Activated CD8-positive, alpha-beta memory T cell treated with anti-CD3 and anti-CD28 coated beads for 24 hours (primary cell): ENCODE results near the gene PCBP3.

Source experiments
- DNase-seq: peaks from one replicate; pipeline ENCODE4 v3.0.0-alpha.2; 2020

The PCBP3 gene

GRCh38 chr21:45867671-45868081, 224.2 kb downstream of the PCBP3 start:
- no peak for DNase-seq

- DNase-seq = no peak
These were observed 224.6 kb downstream of the PCBP3 start for GRCh38 chr21:45868086-45868485.

- DNase-seq = no peak
These were observed 225.0 kb downstream of the PCBP3 start for GRCh38 chr21:45868488-45868887.

- DNase-seq = no peak
These were observed 225.8 kb downstream of the PCBP3 start for GRCh38 chr21:45869121-45870007.

- no peak for DNase-seq
These were observed 226.9 kb downstream of the PCBP3 start for GRCh38 chr21:45870421-45870820.

- no peak for DNase-seq
These were observed 227.5 kb downstream of the PCBP3 start for GRCh38 chr21:45870851-45871615.

- DNase-seq = no peak
These were observed 228.2 kb downstream of the PCBP3 start for GRCh38 chr21:45871616-45872236.

GRCh38 chr21:45872471-45872870, 228.9 kb downstream of the PCBP3 start:
- DNase-seq = no peak

- DNase-seq = no peak
These were observed 229.4 kb downstream of the PCBP3 start for GRCh38 chr21:45872902-45873301.

- no peak for DNase-seq
These were observed 229.9 kb downstream of the PCBP3 start for GRCh38 chr21:45873418-45873817.

- DNase-seq = no peak
These were observed 230.3 kb downstream of the PCBP3 start for GRCh38 chr21:45873866-45874265.

GRCh38 chr21:45874716-45875415, 231.3 kb downstream of the PCBP3 start:
- no peak for DNase-seq

- DNase-seq = no peak
These were observed 231.9 kb downstream of the PCBP3 start for GRCh38 chr21:45875416-45875760.

- no peak for DNase-seq
These were observed 232.4 kb downstream of the PCBP3 start for GRCh38 chr21:45875881-45876280.

- no peak for DNase-seq
These were observed 233.1 kb downstream of the PCBP3 start for GRCh38 chr21:45876381-45877170.

- DNase-seq = no peak
These were observed 233.6 kb downstream of the PCBP3 start for GRCh38 chr21:45877171-45877438.

- DNase-seq = no peak
These were observed 234.4 kb downstream of the PCBP3 start for GRCh38 chr21:45877821-45878469.

GRCh38 chr21:45880097-45881068, 236.9 kb downstream of the PCBP3 start:
- peak; percentile 86 for DNase-seq

GRCh38 chr21:45882645-45883044, 239.1 kb downstream of the PCBP3 start:
- DNase-seq = no peak

- DNase-seq = no peak
These were observed 239.6 kb downstream of the PCBP3 start for GRCh38 chr21:45883090-45883489.

GRCh38 chr21:45885597-45885929, 242.0 kb downstream of the PCBP3 start:
- no peak for DNase-seq
